ENCODE data around the gene CACNA2D3. TPM values are rescaled to one million over a fixed set of nuclear protein-coding genes. Genes with fewer than 3 reads are reported as not detected.

The CACNA2D3 gene
- total RNA-seq, 2 experiments from 2014 or later, result not detected

DNA sequence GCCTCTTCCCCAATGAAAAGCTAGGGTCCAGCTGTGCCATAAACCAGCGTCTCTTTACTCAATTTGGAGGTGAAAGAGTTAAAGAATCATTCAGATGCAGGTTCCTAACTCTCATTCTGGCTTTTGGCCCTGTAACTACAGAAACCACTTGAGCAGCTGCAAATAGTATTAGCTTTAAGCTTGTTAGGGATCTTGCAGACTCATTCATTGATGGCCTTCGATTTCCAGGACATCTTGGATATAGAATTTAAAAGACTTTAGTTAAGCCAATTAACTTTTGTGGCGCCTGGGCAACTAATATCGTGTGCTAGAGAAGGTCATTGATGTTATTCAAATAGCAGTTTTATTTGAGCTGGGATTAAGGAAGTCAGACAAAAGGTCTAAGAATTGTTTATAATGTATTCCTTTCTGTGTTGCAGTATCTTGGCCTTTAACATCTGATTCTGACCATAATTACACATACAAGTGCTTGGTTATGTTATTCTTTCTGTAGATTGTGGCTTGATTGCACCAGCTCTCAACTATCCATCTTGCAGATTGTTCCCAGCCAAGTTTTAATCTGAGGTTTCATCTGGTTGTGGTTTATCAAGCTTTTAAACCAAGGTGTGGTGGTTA, 185.3 kb downstream of the CACNA2D3 start:
- no peak overlapping the region for H3K4me3 ChIP-seq (ENCODE audit: low read depth, low read length, poor library complexity, severe bottlenecking)
- H3K79me2 ChIP-seq (ENCODE audit: insufficient read depth, low read depth, low read length), result no peaks in the 10 kb centered on the region
- H2AFZ ChIP-seq (ENCODE audit: low read length), result no peak overlapping the region
- ChIA-PET POLR2A (interaction anchor here (0.6 kb wide), 2 partner anchors 555 to 770 kb away, joined by 3 read pairs; no protein-coding TSS in a partner anchor), CTCF (ENCODE audit: unreplicated experiment) (interaction anchor here (0.6 kb wide), 1 partner anchor 11 kb away, joined by 3 read pairs; no protein-coding TSS in a partner anchor)
- TF ChIP-seq, protein P1, sequence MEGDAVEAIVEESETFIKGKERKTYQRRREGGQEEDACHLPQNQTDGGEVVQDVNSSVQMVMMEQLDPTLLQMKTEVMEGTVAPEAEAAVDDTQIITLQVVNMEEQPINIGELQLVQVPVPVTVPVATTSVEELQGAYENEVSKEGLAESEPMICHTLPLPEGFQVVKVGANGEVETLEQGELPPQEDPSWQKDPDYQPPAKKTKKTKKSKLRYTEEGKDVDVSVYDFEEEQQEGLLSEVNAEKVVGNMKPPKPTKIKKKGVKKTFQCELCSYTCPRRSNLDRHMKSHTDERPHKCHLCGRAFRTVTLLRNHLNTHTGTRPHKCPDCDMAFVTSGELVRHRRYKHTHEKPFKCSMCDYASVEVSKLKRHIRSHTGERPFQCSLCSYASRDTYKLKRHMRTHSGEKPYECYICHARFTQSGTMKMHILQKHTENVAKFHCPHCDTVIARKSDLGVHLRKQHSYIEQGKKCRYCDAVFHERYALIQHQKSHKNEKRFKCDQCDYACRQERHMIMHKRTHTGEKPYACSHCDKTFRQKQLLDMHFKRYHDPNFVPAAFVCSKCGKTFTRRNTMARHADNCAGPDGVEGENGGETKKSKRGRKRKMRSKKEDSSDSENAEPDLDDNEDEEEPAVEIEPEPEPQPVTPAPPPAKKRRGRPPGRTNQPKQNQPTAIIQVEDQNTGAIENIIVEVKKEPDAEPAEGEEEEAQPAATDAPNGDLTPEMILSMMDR (conservative IDR thresholded peaks at IDR 0.05; ENCODE audit: low read length), result no peak
- TF ChIP-seq EZH2phosphoT487 (IDR thresholded peaks at IDR 0.05; ENCODE audit: borderline replicate concordance, low read depth, low read length), result no peak
- no peaks in the 10 kb centered on the region for H3K9me2 ChIP-seq (ENCODE audit: insufficient read depth, low read length)
- no peaks in the 10 kb centered on the region for H3K4me1 ChIP-seq (ENCODE audit: insufficient read depth, low read length, poor library complexity, severe bottlenecking)
- intact Hi-C loops (cut with micrococcal nuclease; ENCODE audit: unreplicated experiment), result no loop called here
- no peak overlapping the region for H3K4me2 ChIP-seq (ENCODE audit: low read length)
- BruUV-seq (replicated peaks), result no TSS peak
- H3K36me3 ChIP-seq (ENCODE audit: insufficient read depth, low read length), result no peaks in the 10 kb centered on the region
- H3K27ac ChIP-seq (ENCODE audit: low read depth, low read length, poor library complexity, severe bottlenecking), result no peak overlapping the region
- H3K9me3 ChIP-seq (ENCODE audit: low read length), result no peaks in the 10 kb centered on the region
- no peak for DNase-seq (ENCODE audit: low spot score)
- no peaks in the 10 kb centered on the region for H4K20me1 ChIP-seq (ENCODE audit: insufficient read depth, low read length)

DNA sequence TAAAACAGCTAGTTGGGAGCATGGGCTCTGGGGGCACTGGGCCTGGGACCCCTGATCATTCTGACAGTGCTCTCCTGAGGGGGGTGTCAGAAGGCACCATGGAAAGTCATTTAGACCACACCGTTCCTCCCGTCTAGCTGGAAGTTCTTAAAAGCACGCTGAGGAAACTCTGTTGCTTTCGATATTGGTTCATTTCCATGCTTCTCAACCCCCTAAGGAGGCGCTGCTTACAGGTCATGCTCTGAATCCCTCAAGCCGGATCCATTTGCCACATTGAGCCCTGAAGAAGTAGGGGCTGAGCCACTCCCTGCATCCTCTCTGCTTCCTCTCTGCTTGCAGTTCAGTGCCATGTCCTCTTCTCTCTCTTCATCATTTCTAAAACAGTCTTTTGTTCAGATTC, 187.2 kb downstream of the CACNA2D3 start:
- DNase-seq (ENCODE audit: low spot score), result no peak
- TF ChIP-seq, protein P1 (conservative IDR thresholded peaks at IDR 0.05; ENCODE audit: low read length), result no peak
- TF ChIP-seq EZH2phosphoT487 (IDR thresholded peaks at IDR 0.05; ENCODE audit: borderline replicate concordance, low read depth, low read length), result no peak
- no TSS peak for BruUV-seq (replicated peaks)
- no peaks in the 10 kb centered on the region for H3K4me1 ChIP-seq (ENCODE audit: insufficient read depth, low read length, poor library complexity, severe bottlenecking)
- CTCF ChIA-PET (ENCODE audit: unreplicated experiment), result no interaction called here
- intact Hi-C loops (cut with micrococcal nuclease; ENCODE audit: unreplicated experiment), result no loop called here
- H3K27ac ChIP-seq (ENCODE audit: low read depth, low read length, poor library complexity, severe bottlenecking), result no peak overlapping the region
- no peak overlapping the region for H2AFZ ChIP-seq (ENCODE audit: low read length)
- POLR2A ChIA-PET, result no interaction called here
- H3K4me2 ChIP-seq (ENCODE audit: low read length), result no peak overlapping the region
- H3K9me2 ChIP-seq (ENCODE audit: insufficient read depth, low read length), result no peaks in the 10 kb centered on the region
- H4K20me1 ChIP-seq (ENCODE audit: insufficient read depth, low read length), result no peaks in the 10 kb centered on the region
- no peaks in the 10 kb centered on the region for H3K9me3 ChIP-seq (ENCODE audit: low read length)
- H3K4me3 ChIP-seq (ENCODE audit: low read depth, low read length, poor library complexity, severe bottlenecking), result no peak overlapping the region
- no peaks in the 10 kb centered on the region for H3K79me2 ChIP-seq (ENCODE audit: insufficient read depth, low read depth, low read length)
- no peaks in the 10 kb centered on the region for H3K36me3 ChIP-seq (ENCODE audit: insufficient read depth, low read length)

DNA sequence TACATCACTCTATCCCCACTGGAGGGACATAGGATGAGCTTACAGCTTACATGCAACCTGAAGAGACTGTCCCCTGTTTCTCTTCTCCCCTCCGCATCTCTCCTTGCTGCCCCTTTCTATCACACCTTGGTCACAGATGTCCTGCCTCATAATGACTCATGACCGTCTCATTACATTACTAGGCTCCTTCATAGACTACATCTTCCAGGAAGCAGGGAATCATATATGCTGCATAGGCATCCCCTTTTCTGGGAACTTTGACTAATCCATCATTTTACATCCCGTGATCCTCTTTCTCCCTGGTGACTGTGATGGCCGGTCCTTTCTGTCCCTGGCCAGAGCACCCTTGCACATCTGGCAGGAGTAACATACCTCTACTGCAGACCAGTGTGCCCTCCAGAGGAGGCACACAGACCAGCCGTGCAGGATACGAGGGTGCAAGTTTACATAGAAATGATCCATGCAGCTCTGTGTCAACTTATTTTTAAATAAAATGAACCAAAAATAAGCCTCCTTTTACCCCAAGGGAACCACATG, 188.9 kb downstream of the CACNA2D3 start:
- Histone ChIP-seq H4K20me1 (ENCODE audit: insufficient read depth, low read length) (no peaks in the 10 kb centered on the region), H3K4me3 (ENCODE audit: low read depth, low read length, poor library complexity, severe bottlenecking) (no peak overlapping the region), H3K4me1 (ENCODE audit: insufficient read depth, low read length, poor library complexity, severe bottlenecking) (no peaks in the 10 kb centered on the region), H3K9me2 (ENCODE audit: insufficient read depth, low read length) (no peaks in the 10 kb centered on the region), H3K36me3 (ENCODE audit: insufficient read depth, low read length) (no peaks in the 10 kb centered on the region), H3K27ac (ENCODE audit: low read depth, low read length, poor library complexity, severe bottlenecking) (no peak overlapping the region), H2AFZ (ENCODE audit: low read length) (no peak overlapping the region), H3K79me2 (ENCODE audit: insufficient read depth, low read depth, low read length) (no peaks in the 10 kb centered on the region), H3K9me3 (ENCODE audit: low read length) (no peaks in the 10 kb centered on the region), H3K4me2 (ENCODE audit: low read length) (no peak overlapping the region)
- BruUV-seq (replicated peaks), result no TSS peak
- ChIA-PET POLR2A (no interaction called here), CTCF (ENCODE audit: unreplicated experiment) (no interaction called here)
- intact Hi-C loops (cut with micrococcal nuclease; ENCODE audit: unreplicated experiment), result no loop called here
- TF ChIP-seq, protein P1 (conservative IDR thresholded peaks at IDR 0.05; ENCODE audit: low read length), result no peak
- no peak for TF ChIP-seq EZH2phosphoT487 (IDR thresholded peaks at IDR 0.05; ENCODE audit: borderline replicate concordance, low read depth, low read length)
- no peak for DNase-seq (ENCODE audit: low spot score)
